Retinal pigment epithelial cell (primary cell): ENCODE results near the gene AP1G1.

ENCODE experiments used
- DNase-seq: peaks from one replicate; pipeline ENCODE4 v3.0.0-alpha.2; 2010; ENCODE audit warnings: low read depth
- H3K4me3 ChIP-seq: 2 replicates; pipeline ENCODE4 v1.5.1; 2011; ENCODE audit warnings: mild to moderate bottlenecking, low read length, control low read depth, moderate library complexity
- TF ChIP-seq, protein P1 (sequence below): conservative IDR thresholded peaks from 2 replicates; pipeline ENCODE4 v1.5.1; 2011; ENCODE audit warnings: low read depth, low read length, control low read depth, inconsistent platforms

Gene AP1G1

DNA sequence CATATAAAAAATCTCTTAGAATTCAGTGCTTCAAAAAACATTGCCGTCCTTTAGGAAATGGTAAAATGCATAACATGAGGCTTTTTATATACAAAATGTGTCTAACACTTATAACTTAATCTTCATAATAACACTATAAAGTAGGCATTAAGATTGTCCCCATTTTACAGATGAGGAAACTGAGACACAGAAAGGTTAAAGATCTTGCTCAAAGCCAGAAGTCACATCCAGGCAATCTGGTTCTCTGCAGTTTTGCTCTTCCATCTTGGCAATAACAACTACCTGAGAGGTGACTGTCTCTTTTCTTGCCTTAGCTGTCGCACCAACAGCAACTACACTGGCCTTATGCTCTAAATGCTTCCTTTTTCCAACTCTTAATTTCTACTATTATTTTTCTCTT, 24.5 kb downstream of the AP1G1 start:
- H3K4me3 ChIP-seq = no peak overlapping the region
- TF ChIP-seq, protein P1, sequence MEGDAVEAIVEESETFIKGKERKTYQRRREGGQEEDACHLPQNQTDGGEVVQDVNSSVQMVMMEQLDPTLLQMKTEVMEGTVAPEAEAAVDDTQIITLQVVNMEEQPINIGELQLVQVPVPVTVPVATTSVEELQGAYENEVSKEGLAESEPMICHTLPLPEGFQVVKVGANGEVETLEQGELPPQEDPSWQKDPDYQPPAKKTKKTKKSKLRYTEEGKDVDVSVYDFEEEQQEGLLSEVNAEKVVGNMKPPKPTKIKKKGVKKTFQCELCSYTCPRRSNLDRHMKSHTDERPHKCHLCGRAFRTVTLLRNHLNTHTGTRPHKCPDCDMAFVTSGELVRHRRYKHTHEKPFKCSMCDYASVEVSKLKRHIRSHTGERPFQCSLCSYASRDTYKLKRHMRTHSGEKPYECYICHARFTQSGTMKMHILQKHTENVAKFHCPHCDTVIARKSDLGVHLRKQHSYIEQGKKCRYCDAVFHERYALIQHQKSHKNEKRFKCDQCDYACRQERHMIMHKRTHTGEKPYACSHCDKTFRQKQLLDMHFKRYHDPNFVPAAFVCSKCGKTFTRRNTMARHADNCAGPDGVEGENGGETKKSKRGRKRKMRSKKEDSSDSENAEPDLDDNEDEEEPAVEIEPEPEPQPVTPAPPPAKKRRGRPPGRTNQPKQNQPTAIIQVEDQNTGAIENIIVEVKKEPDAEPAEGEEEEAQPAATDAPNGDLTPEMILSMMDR = no peak
- DNase-seq = no peak

DNA sequence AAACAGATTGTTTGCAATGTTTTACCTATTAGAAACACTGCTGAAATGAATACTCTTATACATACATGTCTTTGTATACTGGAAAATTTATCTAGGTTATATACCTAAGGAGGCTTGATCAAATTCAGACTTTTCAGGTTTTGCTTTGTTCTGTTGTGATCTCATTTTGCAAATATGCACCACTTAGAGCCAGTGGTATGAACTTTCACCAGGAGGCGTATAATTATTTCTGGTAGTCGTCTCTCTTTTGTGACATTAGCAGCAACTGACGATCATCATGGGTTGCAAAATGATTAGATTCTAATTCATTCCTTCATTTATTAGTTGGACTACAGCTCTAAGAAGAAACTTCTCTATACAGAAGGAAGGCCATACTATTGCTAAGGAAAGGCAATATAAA, 26.9 kb downstream of the AP1G1 start:
- no peak for DNase-seq
- TF ChIP-seq, protein P1 = no peak
- H3K4me3 ChIP-seq = no peak overlapping the region

DNA sequence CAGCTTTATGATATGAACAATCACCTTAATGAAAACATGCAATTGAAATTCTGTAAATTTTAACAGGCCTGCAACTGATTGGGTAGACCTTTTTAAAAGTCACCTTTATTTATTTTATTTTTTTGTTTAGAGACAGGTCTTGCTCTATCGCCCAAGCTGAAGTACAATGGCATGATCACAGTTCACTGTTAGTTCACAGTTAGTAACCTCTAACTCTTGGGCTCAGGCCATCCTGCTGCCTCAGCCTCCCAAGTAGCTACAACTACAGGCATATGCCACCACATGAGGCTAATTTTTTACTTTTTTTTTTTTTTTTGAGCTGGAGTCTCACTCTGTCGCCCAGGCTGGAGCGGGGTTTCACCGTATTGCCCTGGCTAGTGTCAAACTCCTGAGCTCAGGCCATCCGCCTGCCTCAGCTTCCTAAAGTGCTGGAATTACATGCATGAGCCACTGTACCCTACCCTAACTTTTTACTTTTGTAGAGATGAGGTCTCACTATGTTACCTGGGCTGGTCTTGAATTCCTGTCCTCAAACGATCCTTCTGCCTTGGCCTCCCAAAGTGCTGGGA, 28.0 kb downstream of the AP1G1 start:
- no peak for DNase-seq
- H3K4me3 ChIP-seq = no peak overlapping the region
- TF ChIP-seq, protein P1 = no peak

DNA sequence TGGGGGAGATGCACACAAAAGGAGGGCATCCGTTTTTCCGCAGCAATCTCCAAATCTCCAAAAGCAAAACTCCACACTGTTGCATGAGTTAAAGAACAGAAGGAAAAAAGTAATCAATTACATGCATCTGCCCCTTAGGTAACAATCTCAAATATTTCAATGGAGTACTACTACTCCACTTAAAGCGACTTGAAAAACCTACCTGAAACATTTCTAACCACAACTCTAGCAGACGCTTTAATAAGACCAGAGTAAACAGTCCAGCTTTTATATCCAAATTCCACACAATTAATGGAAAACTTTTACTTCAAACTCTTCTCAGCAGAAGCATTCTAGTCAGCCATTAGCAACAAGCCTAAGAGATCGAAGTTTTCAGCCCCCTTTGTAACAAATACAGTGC, 29.9 kb downstream of the AP1G1 start:
- no peak for DNase-seq
- H3K4me3 ChIP-seq = no peak overlapping the region
- TF ChIP-seq, protein P1 = no peak

DNA sequence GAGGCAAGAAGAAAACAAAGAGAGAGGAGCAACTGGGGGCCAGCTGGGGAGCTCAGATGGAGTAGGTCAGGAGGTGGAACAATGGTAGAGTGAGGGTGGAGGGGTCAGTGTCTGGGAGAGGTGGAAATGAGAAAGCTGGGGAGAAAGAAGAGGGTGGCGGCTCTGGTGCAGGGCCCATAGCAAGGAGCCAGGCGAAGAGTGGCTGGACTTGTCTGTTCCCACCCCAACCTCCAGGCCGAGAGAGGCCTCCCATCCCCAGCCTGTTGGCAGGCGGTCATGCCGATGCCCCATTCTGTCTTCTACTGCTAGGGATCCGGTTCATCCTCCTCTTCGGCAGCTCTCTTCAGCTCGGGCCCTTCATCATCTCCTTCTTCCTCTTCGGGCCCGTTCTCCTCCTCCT, 31.3 kb downstream of the AP1G1 start:
- TF ChIP-seq, protein P1 = no peak
- no peak for DNase-seq
- no peak overlapping the region for H3K4me3 ChIP-seq

DNA sequence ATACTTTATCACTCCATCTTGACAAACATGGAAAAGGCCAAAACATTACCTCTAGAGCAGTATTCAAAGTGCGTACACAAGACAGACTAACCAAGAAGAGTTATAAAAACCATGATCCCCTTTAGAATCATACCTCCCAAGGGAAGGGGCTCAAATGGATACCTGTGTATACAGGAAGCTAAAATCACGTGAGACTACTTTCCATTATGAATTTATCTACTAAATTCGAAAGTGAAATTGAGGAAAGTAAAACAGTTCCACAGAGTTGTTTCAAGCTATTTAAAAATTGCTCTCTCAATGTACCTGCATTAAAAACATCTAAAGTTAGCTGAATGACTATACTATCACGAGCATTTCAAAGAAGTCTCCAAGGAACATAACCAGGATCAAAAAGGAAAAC, 32.7 kb downstream of the AP1G1 start:
- TF ChIP-seq, protein P1 = no peak
- no peak overlapping the region for H3K4me3 ChIP-seq
- DNase-seq = no peak

DNA sequence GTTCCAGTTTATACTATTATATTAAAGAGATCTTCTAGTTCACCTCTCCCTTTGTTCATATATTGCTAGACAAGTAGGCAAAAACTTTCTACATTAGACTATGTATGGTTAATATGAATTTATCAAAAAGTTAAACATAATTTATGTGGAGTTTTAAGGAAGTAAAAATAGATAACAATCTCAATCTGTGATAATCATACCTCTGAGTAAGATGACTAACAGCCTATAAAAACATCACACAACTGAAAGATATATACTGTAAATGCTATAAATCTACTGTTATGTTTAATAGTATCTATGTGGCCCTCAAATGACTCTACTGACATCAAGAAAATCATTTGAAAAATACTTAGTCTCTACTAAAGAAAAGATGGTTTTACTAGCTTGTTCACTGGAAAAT, 37.1 kb downstream of the AP1G1 start:
- no peak for DNase-seq
- TF ChIP-seq, protein P1 = no peak
- no peak overlapping the region for H3K4me3 ChIP-seq
